ENCODE results near the gene ROR2. TPM values are rescaled to one million over a fixed set of nuclear protein-coding genes. Genes with fewer than 3 reads are reported as not detected.
A peak's percentile ranks its signal among the peaks of the same experiment; 100 is the strongest.

The ROR2 gene
- total and polyA plus RNA-seq, 4 donors = 0.13 to 0.84 (median 0.52) TPM

DNA sequence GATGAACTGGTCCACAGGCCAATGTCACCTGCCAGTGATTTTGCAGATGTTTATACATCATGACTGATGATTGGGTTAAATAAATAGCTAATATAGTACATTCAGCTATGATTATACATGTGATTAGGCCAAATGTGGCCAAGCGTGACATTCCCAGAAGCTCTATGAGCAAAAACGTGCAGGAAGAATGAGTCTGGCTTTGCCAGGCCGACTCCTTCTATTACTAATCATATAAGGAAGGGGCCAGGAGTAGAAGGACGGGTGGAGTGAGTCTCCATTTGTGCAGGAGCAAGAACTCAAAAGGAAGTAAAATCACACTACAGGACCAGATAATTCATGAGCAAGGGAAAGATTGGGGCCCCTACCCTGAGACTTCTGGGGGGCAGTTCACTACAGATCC is 178.2 kb downstream of the ROR2 start:
- DNase-seq (ENCODE audit: low spot score) = no peak
- Histone ChIP-seq H3K27ac (ENCODE audit: low read depth in 1 of 2, low read length in 2 of 2) (no peak overlapping the region), H3K9ac (ENCODE audit: low read depth in 1 of 2, low read length in 2 of 2) (no peak overlapping the region), H3K27me3 (ENCODE audit: control insufficient read depth in 4 of 4, insufficient read depth in 4 of 4, low read length in 3 of 4) (peaks cover 0 to 9% (median 0%) of the 10 kb centered on the region in 4 donors), H3K36me3 (ENCODE audit: control insufficient read depth in 4 of 4, insufficient read depth in 3 of 4, low read depth in 1 of 4, low read length in 3 of 4) (no peaks in the 10 kb centered on the region), H3K4me1 (ENCODE audit: control insufficient read depth in 4 of 4, insufficient read depth in 4 of 4, low read length in 3 of 4) (no peaks in the 10 kb centered on the region), H3K9me3 (ENCODE audit: control insufficient read depth in 4 of 4, low read length in 3 of 4) (no peaks in the 10 kb centered on the region), H3K4me3 (ENCODE audit: low read depth in 1 of 3, low read length in 3 of 3) (no peak overlapping the region)
- no peak for TF ChIP-seq GABPA (IDR thresholded peaks at IDR 0.05 in 1 of 2, conservative IDR thresholded peaks at IDR 0.05 in 1 of 2)
- TF ChIP-seq HNF4G (IDR thresholded peaks at IDR 0.05) = no peak
- TF ChIP-seq JUND (IDR thresholded peaks at IDR 0.05) = no peak
- TF ChIP-seq, protein P1, sequence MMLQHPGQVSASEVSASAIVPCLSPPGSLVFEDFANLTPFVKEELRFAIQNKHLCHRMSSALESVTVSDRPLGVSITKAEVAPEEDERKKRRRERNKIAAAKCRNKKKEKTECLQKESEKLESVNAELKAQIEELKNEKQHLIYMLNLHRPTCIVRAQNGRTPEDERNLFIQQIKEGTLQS (IDR thresholded peaks at IDR 0.05) = no peak
- TF ChIP-seq, protein P2, sequence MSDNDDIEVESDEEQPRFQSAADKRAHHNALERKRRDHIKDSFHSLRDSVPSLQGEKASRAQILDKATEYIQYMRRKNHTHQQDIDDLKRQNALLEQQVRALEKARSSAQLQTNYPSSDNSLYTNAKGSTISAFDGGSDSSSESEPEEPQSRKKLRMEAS (IDR thresholded peaks at IDR 0.05) = no peak
- no peak for TF ChIP-seq FOXA2 (IDR thresholded peaks at IDR 0.05)
- TF ChIP-seq, protein P3, sequence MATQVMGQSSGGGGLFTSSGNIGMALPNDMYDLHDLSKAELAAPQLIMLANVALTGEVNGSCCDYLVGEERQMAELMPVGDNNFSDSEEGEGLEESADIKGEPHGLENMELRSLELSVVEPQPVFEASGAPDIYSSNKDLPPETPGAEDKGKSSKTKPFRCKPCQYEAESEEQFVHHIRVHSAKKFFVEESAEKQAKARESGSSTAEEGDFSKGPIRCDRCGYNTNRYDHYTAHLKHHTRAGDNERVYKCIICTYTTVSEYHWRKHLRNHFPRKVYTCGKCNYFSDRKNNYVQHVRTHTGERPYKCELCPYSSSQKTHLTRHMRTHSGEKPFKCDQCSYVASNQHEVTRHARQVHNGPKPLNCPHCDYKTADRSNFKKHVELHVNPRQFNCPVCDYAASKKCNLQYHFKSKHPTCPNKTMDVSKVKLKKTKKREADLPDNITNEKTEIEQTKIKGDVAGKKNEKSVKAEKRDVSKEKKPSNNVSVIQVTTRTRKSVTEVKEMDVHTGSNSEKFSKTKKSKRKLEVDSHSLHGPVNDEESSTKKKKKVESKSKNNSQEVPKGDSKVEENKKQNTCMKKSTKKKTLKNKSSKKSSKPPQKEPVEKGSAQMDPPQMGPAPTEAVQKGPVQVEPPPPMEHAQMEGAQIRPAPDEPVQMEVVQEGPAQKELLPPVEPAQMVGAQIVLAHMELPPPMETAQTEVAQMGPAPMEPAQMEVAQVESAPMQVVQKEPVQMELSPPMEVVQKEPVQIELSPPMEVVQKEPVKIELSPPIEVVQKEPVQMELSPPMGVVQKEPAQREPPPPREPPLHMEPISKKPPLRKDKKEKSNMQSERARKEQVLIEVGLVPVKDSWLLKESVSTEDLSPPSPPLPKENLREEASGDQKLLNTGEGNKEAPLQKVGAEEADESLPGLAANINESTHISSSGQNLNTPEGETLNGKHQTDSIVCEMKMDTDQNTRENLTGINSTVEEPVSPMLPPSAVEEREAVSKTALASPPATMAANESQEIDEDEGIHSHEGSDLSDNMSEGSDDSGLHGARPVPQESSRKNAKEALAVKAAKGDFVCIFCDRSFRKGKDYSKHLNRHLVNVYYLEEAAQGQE (IDR thresholded peaks at IDR 0.05) = no peak
- TF ChIP-seq RXRA (IDR thresholded peaks at IDR 0.05) = no peak
- no peak for TF ChIP-seq TAF1 (conservative IDR thresholded peaks at IDR 0.05)
- TF ChIP-seq YY1 (IDR thresholded peaks at IDR 0.05) = no peak
- TF ChIP-seq FOXA1 (IDR thresholded peaks at IDR 0.05) = no peak
- TF ChIP-seq NR2F2 (IDR thresholded peaks at IDR 0.05) = no peak
- TF ChIP-seq RAD21 (IDR thresholded peaks at IDR 0.05) = no peak
- no peak for TF ChIP-seq EGR1 (IDR thresholded peaks at IDR 0.05; ENCODE audit: low read depth in 2 of 2)
- no peak for TF ChIP-seq SP1 (IDR thresholded peaks at IDR 0.05)
- 86% methylated on average over 4 of the region's 4 CpGs for WGBS

DNA sequence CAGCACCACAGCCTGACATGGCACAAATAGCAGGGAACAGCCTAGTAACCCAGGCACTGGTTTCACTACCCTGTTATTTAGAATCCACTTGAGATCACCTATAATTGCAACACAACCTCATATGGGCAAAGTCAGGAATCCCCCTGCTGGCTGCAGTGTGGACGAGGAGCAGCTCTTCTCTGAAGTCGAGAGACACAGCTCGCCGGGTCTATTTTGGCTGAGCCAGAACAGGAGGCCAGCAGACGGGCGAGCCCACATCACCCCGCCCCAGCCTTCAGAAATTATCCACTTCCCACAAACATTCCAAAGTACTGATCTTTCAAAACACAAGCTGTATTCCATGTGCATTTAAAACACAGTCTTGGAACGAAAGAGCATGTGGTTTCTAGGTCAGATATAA is 179.0 kb downstream of the ROR2 start:
- H3K4me1 ChIP-seq (ENCODE audit: control insufficient read depth in 4 of 4, insufficient read depth in 4 of 4, low read length in 3 of 4) = no peaks in the 10 kb centered on the region
- DNase-seq (ENCODE audit: low spot score) = no peak
- no peak overlapping the region for H3K4me3 ChIP-seq (ENCODE audit: low read depth in 1 of 3, low read length in 3 of 3)
- TF ChIP-seq RAD21 (IDR thresholded peaks at IDR 0.05) (peak in 1 of 2 donors; percentile 8), HNF4G (IDR thresholded peaks at IDR 0.05) (no peak), EGR1 (IDR thresholded peaks at IDR 0.05; ENCODE audit: low read depth in 2 of 2) (no peak)
- TF ChIP-seq, protein P2 (IDR thresholded peaks at IDR 0.05) = no peak
- peaks cover 0 to 4% (median 0%) of the 10 kb centered on the region in 4 donors for H3K27me3 ChIP-seq (ENCODE audit: control insufficient read depth in 4 of 4, insufficient read depth in 4 of 4, low read length in 3 of 4)
- H3K9ac ChIP-seq (ENCODE audit: low read depth in 1 of 2, low read length in 2 of 2) = no peak overlapping the region
- H3K9me3 ChIP-seq (ENCODE audit: control insufficient read depth in 4 of 4, low read length in 3 of 4) = no peaks in the 10 kb centered on the region
- no peak overlapping the region for H3K27ac ChIP-seq (ENCODE audit: low read depth in 1 of 2, low read length in 2 of 2)
- H3K36me3 ChIP-seq (ENCODE audit: control insufficient read depth in 4 of 4, insufficient read depth in 3 of 4, low read depth in 1 of 4, low read length in 3 of 4) = no peaks in the 10 kb centered on the region
- 49% methylated on average over 8 of the region's 8 CpGs for WGBS

DNA sequence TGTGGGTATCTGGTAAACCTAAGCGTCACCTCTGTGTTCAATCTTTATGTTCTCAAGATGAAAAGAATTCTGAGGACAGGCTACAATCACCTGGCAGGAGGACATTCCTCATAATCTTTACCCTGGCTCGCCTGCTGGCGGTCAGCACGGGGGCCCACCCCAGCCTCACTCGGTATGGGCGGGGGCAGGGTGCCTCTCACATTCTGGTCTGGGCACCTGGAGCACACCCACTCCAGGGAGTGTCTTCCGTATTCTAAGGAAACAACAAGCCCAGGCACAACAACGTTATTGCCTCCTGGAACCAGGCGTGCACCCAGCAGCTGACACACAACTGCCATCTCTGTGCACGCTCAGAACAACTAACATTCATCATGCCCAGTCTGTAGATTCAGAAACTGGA is 179.8 kb downstream of the ROR2 start:
- Histone ChIP-seq H3K9ac (ENCODE audit: low read depth in 1 of 2, low read length in 2 of 2) (no peak overlapping the region), H3K36me3 (ENCODE audit: control insufficient read depth in 4 of 4, insufficient read depth in 3 of 4, low read depth in 1 of 4, low read length in 3 of 4) (no peaks in the 10 kb centered on the region), H3K27me3 (ENCODE audit: control insufficient read depth in 4 of 4, insufficient read depth in 4 of 4, low read length in 3 of 4) (peaks cover 0 to 4% (median 0%) of the 10 kb centered on the region in 4 donors), H3K4me3 (ENCODE audit: low read depth in 1 of 3, low read length in 3 of 3) (no peak overlapping the region), H3K4me1 (ENCODE audit: control insufficient read depth in 4 of 4, insufficient read depth in 4 of 4, low read length in 3 of 4) (no peaks in the 10 kb centered on the region), H3K27ac (ENCODE audit: low read depth in 1 of 2, low read length in 2 of 2) (no peak overlapping the region), H3K9me3 (ENCODE audit: control insufficient read depth in 4 of 4, low read length in 3 of 4) (peaks cover 0 to under 1% (median 0%) of the 10 kb centered on the region in 4 donors)
- TF ChIP-seq JUND (IDR thresholded peaks at IDR 0.05) (no peak), HNF4A (conservative IDR thresholded peaks at IDR 0.05) (no peak), EGR1 (IDR thresholded peaks at IDR 0.05; ENCODE audit: low read depth in 2 of 2) (no peak)
- TF ChIP-seq, protein P3 (IDR thresholded peaks at IDR 0.05) = no peak
- WGBS = 73% methylated on average over 10 of the region's 10 CpGs
- no peak for DNase-seq (ENCODE audit: low spot score)

All from liver (tissue), 9 donors.